D721Med (cell line): ENCODE results near the gene DDX39A.

Experiments used
- DNase-seq: peaks from one replicate; pipeline ENCODE4 v3.0.0; 2011; ENCODE audit warnings: low spot score; ENCODE audit not compliant: insufficient read length
- FAIRE-seq: peaks from 2 replicates; lab custom pipeline; 2011; peaks lifted over from hg19 to GRCh38; lab: Jason Lieb, UNC
- TF ChIP-seq, protein P1 (sequence below): IDR thresholded peaks from 2 replicates; pipeline ENCODE4 v1.5.1; 2012; ENCODE audit warnings: mild to moderate bottlenecking, control low read depth; ENCODE audit not compliant: insufficient read depth; ENCODE audit errors: missing control alignments

The DDX39A gene

DNA sequence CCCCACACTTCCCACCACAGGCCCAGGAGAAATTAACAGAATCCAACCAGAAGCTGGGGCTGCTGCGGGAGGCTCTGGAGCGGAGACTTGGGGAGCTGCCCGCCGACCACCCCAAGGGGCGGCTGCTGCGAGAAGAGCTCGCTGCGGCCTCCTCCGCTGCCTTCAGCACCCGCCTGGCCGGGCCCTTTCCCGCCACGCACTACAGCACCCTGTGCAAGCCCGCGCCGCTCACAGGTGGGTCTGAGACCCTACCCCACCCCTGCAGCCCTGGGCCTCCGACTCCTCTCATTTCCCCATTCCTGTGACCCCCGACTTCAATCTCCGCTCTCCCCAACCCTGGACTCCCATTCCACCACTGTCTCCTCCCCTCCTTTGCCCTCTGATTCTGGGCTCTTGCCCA is 31.7 kb upstream of the DDX39A start:
- DNase-seq (no peak), FAIRE-seq (no peak)
- TF ChIP-seq, protein P1, sequence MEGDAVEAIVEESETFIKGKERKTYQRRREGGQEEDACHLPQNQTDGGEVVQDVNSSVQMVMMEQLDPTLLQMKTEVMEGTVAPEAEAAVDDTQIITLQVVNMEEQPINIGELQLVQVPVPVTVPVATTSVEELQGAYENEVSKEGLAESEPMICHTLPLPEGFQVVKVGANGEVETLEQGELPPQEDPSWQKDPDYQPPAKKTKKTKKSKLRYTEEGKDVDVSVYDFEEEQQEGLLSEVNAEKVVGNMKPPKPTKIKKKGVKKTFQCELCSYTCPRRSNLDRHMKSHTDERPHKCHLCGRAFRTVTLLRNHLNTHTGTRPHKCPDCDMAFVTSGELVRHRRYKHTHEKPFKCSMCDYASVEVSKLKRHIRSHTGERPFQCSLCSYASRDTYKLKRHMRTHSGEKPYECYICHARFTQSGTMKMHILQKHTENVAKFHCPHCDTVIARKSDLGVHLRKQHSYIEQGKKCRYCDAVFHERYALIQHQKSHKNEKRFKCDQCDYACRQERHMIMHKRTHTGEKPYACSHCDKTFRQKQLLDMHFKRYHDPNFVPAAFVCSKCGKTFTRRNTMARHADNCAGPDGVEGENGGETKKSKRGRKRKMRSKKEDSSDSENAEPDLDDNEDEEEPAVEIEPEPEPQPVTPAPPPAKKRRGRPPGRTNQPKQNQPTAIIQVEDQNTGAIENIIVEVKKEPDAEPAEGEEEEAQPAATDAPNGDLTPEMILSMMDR, result no peak

DNA sequence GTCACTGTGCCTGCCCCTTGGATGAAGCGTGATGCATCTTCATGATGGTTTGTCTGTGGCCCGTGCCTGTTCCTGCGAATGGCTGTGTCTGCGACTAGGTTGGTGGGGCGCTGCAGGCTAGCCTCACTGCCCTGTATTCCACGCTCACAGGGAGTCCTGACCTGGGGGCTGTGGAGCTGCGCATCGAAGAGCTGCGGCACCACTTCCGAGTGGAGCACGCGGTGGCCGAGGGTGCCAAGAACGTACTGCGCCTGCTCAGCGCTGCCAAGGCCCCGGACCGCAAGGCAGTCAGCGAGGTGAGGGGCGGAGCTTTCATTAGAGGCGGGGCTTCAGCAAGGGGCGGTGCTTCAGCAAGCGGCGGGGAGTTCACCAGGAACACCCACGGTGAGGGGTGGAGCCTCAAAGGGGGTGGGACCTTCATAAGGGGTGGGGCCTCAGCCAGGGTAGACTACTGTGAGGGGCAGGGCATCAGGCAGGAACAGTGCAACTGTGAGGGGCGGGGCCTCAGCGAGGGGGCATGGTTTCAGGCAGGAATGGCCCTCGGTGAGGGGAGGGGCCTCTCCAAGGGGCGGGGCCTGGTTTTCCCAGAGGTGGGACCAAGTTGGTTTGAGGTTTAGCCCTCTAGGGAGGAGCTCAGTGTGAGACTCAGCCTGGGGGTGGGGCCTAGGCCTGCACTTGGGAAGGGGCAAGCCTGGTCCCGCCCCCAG is 31.2 kb upstream of the DDX39A start:
- TF ChIP-seq, protein P1, result no peak

DNA sequence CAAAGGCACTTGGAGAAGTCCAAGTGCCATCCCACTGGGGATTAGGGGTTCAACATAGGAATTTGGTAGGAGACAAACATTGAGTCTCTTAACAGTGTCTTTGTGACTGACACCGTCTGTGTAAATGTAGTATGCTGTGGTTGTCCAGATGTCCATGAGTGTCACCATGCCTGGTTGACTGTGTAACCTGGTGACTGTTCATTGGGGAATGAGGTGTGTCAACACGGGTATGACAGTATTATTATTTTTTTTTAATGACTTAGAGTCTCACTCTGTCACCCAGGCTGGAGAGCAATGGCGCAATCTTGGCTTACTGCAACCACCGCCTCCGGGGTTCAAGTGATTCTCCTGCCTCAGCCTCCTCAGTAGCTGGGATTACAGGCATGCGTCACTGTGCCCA is 30.2 kb upstream of the DDX39A start:
- no peak for DNase-seq

More for the DNA sequence above, 31.2 kb upstream of the DDX39A start:
- DNase-seq (no peak), FAIRE-seq (no peak)

DNA sequence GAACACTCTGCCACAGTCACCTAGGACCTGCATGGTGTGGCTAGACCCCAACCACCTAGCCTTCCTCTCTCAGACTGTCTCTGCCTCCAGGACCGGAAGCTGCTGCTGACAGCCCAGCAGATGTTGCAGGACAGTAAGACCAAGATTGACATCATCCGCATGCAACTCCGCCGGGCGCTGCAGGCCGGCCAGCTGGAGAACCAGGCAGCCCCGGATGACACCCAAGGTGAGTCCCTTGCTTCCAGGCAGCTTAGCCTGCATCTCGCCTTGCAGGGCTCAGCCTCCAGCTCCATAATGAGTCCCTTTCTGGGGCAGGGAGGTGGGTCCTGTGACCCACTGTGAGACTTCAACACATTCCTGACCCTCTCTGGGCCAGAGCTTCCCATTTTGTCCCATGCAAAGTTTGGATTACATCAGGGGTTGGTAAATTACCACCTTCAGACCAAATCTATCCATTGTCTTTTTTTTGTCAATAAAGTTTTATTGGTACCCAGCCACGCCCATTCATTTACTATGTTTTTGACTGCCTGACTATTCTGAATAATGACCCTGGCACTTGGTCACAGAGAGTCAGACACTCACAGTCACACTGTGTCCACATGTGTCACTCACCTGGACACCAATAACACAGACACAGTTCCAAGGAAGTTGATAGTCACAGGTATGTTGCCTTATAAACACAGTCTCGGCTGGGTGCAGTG is 27.3 kb upstream of the DDX39A start:
- TF ChIP-seq, protein P1, result no peak
- DNase-seq, result no peak
- no peak for FAIRE-seq

More for the DNA sequence above, 30.2 kb upstream of the DDX39A start:
- no peak for FAIRE-seq
- TF ChIP-seq, protein P1, result no peak

DNA sequence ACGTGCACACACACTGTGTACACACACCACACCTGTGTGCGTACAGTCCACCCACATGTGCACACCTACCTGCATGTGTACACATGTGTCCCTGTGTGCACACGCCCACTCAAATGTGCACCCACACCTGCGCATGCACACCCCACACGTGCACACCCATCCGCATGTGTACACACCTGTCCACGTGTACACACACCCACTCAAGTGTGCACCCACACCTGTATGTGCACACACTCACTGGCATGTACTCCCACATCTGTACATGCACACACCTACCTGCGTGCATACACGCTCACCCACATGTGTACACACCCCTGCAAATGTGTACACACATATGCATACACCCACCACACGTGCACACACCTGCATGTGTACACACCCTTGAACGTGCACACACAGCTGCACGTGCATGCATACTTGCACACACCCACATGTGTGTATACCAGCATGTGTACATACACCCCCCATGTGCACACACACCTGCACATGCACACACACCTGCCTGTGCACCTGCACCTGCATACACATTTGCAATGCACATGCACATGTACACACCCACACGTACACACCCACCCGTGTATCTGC is 24.6 kb upstream of the DDX39A start:
- TF ChIP-seq, protein P1, result no peak
- DNase-seq (no peak), FAIRE-seq (no peak)

DNA sequence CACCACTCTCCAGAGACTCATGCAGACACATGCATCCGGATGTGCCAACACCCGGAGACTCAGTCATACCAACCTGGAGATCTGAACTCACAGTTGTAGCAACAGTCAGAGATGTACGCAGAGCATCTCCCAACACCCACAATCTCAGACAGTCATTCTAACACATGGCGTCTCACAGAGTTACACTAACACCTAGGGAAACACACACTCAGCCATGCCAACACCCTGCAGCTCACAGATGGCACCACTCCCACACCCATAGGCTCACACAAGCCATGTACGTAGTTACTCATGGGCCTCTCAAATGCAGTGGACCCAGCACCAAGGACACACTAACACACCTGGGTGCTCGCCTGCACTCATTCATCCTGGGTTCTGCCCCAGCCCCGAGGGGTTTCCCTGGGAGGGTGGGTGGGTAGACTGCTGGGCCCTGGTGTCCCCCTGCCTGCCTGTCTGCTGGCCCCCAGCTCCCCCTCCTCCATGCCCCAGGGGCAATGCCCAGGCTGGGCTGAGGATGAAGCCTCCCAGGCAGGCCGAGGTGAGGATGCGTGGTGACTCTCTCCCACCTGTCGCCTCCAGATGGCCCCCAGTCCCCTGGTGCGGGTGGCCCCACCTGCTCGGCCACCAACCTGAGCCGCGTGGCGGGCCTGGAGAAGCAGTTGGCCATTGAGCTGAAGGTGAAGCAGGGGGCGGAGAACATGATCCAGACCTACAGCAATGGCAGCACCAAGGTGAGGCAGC is 23.9 kb upstream of the DDX39A start:
- no peak for FAIRE-seq
- DNase-seq, result no peak
- TF ChIP-seq, protein P1, result no peak
